Endodermal cell (in vitro differentiated cells): ENCODE measurements around the gene AMACR. TPM values are rescaled to one million over a fixed set of nuclear protein-coding genes. Genes with fewer than 3 reads are reported as not detected.

Experiments
- DNase-seq: peaks from one replicate; pipeline ENCODE4 v3.0.0-alpha.2; 2017
- H3K27ac ChIP-seq: 2 replicates; pipeline ENCODE4 v1.5.1; 2013; ENCODE audit warnings: mild to moderate bottlenecking, low read depth, low read length, moderate library complexity
- H3K27me3 ChIP-seq: 2 replicates; pipeline ENCODE4 v1.6.1; 2013; ENCODE audit warnings: mild to moderate bottlenecking, low read length, moderate library complexity; ENCODE audit not compliant: insufficient read depth, control insufficient read depth, poor library complexity, severe bottlenecking
- H3K36me3 ChIP-seq: 2 replicates; pipeline ENCODE4 v1.7.0; 2013; ENCODE audit warnings: mild to moderate bottlenecking, low read length, moderate library complexity; ENCODE audit not compliant: control insufficient read depth, insufficient read depth
- H3K4me1 ChIP-seq: one replicate; pipeline ENCODE4 v1.7.0; 2013; ENCODE audit warnings: low read length; ENCODE audit not compliant: control insufficient read depth, insufficient read depth
- H3K4me3 ChIP-seq: 2 replicates; pipeline ENCODE4 v1.5.1; 2013; ENCODE audit warnings: mild to moderate bottlenecking, low read length, moderate library complexity
- H3K9ac ChIP-seq: 2 replicates; pipeline ENCODE4 v1.6.1; 2013; ENCODE audit warnings: mild to moderate bottlenecking, low read length, moderate library complexity; ENCODE audit not compliant: poor library complexity, severe bottlenecking; ENCODE audit errors: extremely low read depth
- H3K9me3 ChIP-seq: 2 replicates; pipeline ENCODE4 v1.6.1; 2013; ENCODE audit warnings: mild to moderate bottlenecking, low read length, moderate library complexity; ENCODE audit not compliant: control insufficient read depth
- H3K27ac Mint-ChIP-seq: 2 replicates; pipeline ENCODE4 v1.8.0; 2020; ENCODE audit warnings: mixed read lengths
- H3K27me3 Mint-ChIP-seq: 2 replicates; pipeline ENCODE4 v1.8.0; 2021; ENCODE audit warnings: mild to moderate bottlenecking, mixed read lengths; ENCODE audit not compliant: insufficient read depth
- H3K36me3 Mint-ChIP-seq: 2 replicates; pipeline ENCODE4 v1.8.0; 2020; ENCODE audit warnings: low read depth, mixed read lengths
- H3K4me1 Mint-ChIP-seq: 2 replicates; pipeline ENCODE4 v1.8.0; 2020; ENCODE audit warnings: mixed read lengths
- H3K4me3 Mint-ChIP-seq: 2 replicates; pipeline ENCODE4 v1.8.0; 2020; ENCODE audit warnings: mild to moderate bottlenecking, moderate library complexity, mixed read lengths
- H3K9me3 Mint-ChIP-seq: 2 replicates; pipeline ENCODE4 v1.8.0; 2020; ENCODE audit warnings: mild to moderate bottlenecking, mixed read lengths
- WGBS, 2 experiments: methylation state at CpG; one replicate each; pipeline versions ENCODE4 v1.1.5 to v1.1.7; 2013; ENCODE audit warnings: missing lambda C conversion rate in 2 of 2, mixed read lengths in 1 of 2; ENCODE audit not compliant: insufficient coverage in 1 of 2, insufficient read length in 1 of 2; 5-methylcytosine and 5-hydroxymethylcytosine counted together
- total RNA-seq, 2 donors: library from RNA; stranded (reverse); fragmentation: NEBNext Ultra II Directional in 1 of 2; extraction: Animal tissue kit (Norgen Biotek cat#: 25700) in 1 of 2; gene quantifications; 2 replicates in 1 of 2; 3 replicates in 1 of 2; pipeline ENCODE4 v1.2.1, GENCODE V29; 2021
- TF ChIP-seq, protein P1 (sequence below): fragments of 200-600 bp; sonication (generic); conservative IDR thresholded peaks from 2 replicates; pipeline ENCODE4 v1.5.0; 2021; ENCODE audit warnings: antibody characterized with exemption, mild to moderate bottlenecking

The AMACR gene
- total RNA-seq, 2 donors from 2014 or later, result 12.4 to 16.8 TPM

DNA sequence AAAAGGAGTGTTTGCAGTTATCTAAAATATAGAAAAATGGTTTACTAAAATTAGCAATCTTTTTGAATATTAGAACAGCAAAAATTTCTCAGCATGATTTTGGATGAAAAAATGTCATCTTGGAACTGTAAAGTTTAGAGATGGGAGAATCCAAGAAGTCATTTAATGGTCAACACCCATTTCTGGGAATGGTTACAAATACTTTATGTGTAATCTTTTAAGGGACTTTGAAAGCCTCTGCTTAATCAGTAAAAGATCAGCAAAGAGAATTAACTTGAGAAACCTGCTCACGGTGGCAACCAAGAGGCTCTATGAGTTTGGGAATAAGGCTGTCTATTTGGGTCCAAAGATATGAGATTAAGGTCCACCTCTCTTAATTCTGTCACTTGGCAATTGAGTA is 22.2 kb upstream of the AMACR start:
- WGBS, 2 experiments, result 94 to 100% methylated on average over 1 of the region's 1 CpG
- no peak overlapping the region for H3K4me3 ChIP-seq

GRCh38 chr5:34028349-34028748 is 20.5 kb upstream of the AMACR start:
- H3K9ac ChIP-seq, result no peak overlapping the region
- H3K27ac ChIP-seq, result no peak overlapping the region
- no peaks in the 10 kb centered on the region for H3K36me3 ChIP-seq
- WGBS, 2 experiments, result 90 to 100% methylated on average over 3 of the region's 3 CpGs
- Mint-ChIP-seq H3K9me3 (no peaks in the 10 kb centered on the region), H3K27ac (no peak overlapping the region), H3K4me1 (no peaks in the 10 kb centered on the region), H3K27me3 (no peaks in the 10 kb centered on the region), H3K4me3 (no peak overlapping the region), H3K36me3 (peaks cover 8% of the 10 kb centered on the region)
- no peaks in the 10 kb centered on the region for H3K27me3 ChIP-seq
- no peak overlapping the region for H3K4me3 ChIP-seq
- no peaks in the 10 kb centered on the region for H3K4me1 ChIP-seq
- TF ChIP-seq, protein P1, sequence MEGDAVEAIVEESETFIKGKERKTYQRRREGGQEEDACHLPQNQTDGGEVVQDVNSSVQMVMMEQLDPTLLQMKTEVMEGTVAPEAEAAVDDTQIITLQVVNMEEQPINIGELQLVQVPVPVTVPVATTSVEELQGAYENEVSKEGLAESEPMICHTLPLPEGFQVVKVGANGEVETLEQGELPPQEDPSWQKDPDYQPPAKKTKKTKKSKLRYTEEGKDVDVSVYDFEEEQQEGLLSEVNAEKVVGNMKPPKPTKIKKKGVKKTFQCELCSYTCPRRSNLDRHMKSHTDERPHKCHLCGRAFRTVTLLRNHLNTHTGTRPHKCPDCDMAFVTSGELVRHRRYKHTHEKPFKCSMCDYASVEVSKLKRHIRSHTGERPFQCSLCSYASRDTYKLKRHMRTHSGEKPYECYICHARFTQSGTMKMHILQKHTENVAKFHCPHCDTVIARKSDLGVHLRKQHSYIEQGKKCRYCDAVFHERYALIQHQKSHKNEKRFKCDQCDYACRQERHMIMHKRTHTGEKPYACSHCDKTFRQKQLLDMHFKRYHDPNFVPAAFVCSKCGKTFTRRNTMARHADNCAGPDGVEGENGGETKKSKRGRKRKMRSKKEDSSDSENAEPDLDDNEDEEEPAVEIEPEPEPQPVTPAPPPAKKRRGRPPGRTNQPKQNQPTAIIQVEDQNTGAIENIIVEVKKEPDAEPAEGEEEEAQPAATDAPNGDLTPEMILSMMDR, result no peak
- H3K9me3 ChIP-seq, result no peaks in the 10 kb centered on the region
- DNase-seq, result no peak

More for the DNA sequence above, 22.2 kb upstream of the AMACR start:
- Mint-ChIP-seq H3K4me3 (no peak overlapping the region), H3K36me3 (peaks cover 10% of the 10 kb centered on the region), H3K27me3 (no peaks in the 10 kb centered on the region), H3K27ac (no peak overlapping the region), H3K4me1 (no peaks in the 10 kb centered on the region), H3K9me3 (no peaks in the 10 kb centered on the region)
- Histone ChIP-seq H3K36me3 (no peaks in the 10 kb centered on the region), H3K4me1 (no peaks in the 10 kb centered on the region), H3K27ac (no peak overlapping the region), H3K27me3 (no peaks in the 10 kb centered on the region), H3K9ac (no peak overlapping the region), H3K9me3 (no peaks in the 10 kb centered on the region)
- TF ChIP-seq, protein P1, result no peak
- no peak for DNase-seq

GRCh38 chr5:34026089-34026761 is 18.4 kb upstream of the AMACR start:
- 87 to 95% methylated on average over 3 to 9 of the region's 9 CpGs for WGBS, 2 experiments
- DNase-seq, result no peak
- H3K27ac ChIP-seq, result no peak overlapping the region
- H3K9ac ChIP-seq, result no peak overlapping the region
- TF ChIP-seq, protein P1, result no peak
- Mint-ChIP-seq H3K27ac (no peak overlapping the region), H3K27me3 (no peaks in the 10 kb centered on the region), H3K4me3 (no peak overlapping the region), H3K9me3 (no peaks in the 10 kb centered on the region), H3K4me1 (peaks cover 12% of the 10 kb centered on the region), H3K36me3 (peaks cover 11% of the 10 kb centered on the region)
- H3K27me3 ChIP-seq, result no peaks in the 10 kb centered on the region
- H3K9me3 ChIP-seq, result no peaks in the 10 kb centered on the region
- H3K4me1 ChIP-seq, result no peaks in the 10 kb centered on the region
- no peak overlapping the region for H3K4me3 ChIP-seq
- H3K36me3 ChIP-seq, result no peaks in the 10 kb centered on the region
